Nephron progenitor cell (in vitro differentiated cells): ENCODE results near the gene ABTB2.

ENCODE experiments used
- DNase-seq: peaks from one replicate; pipeline ENCODE4 v3.0.0; 2021
- H3K27ac Mint-ChIP-seq: 2 replicates; pipeline ENCODE4 v1.8.0; 2021; ENCODE audit warnings: mild to moderate bottlenecking, moderate library complexity, mixed read lengths
- H3K27me3 Mint-ChIP-seq: 2 replicates; pipeline ENCODE4 v1.8.0; 2021; ENCODE audit warnings: mild to moderate bottlenecking, low read depth, mixed read lengths; ENCODE audit not compliant: poor library complexity
- H3K36me3 Mint-ChIP-seq: 2 replicates; pipeline ENCODE4 v1.8.0; 2021; ENCODE audit warnings: low read depth, mixed read lengths
- H3K4me1 Mint-ChIP-seq: 2 replicates; pipeline ENCODE4 v1.8.0; 2021; ENCODE audit warnings: mixed read lengths
- H3K4me3 Mint-ChIP-seq: 2 replicates; pipeline ENCODE4 v1.8.0; 2021; ENCODE audit warnings: mild to moderate bottlenecking, moderate library complexity, mixed read lengths
- H3K9me3 Mint-ChIP-seq: 2 replicates; pipeline ENCODE4 v1.8.0; 2021; ENCODE audit warnings: mild to moderate bottlenecking, moderate library complexity, mixed read lengths
- CTCF ChIP-seq: fragments of 200-600 bp; sonication (generic); IDR thresholded peaks from 2 replicates; pipeline ENCODE4 v1.5.0; 2021; ENCODE audit warnings: antibody characterized with exemption

Gene ABTB2

GRCh38 chr11:34277171-34277570, 80.6 kb downstream of the ABTB2 start:
- TF ChIP-seq CTCF, result no peak
- H3K27ac Mint-ChIP-seq, result no peak overlapping the region
- no peak for DNase-seq
- no peak overlapping the region for H3K4me3 Mint-ChIP-seq
- H3K9me3 Mint-ChIP-seq, result no peaks in the 10 kb centered on the region
- H3K4me1 Mint-ChIP-seq, result peaks cover 13% of the 10 kb centered on the region
- peaks cover 45% of the 10 kb centered on the region for H3K27me3 Mint-ChIP-seq
- no peaks in the 10 kb centered on the region for H3K36me3 Mint-ChIP-seq

- TF ChIP-seq CTCF, result no peak
- Mint-ChIP-seq H3K27me3 (peaks cover 39% of the 10 kb centered on the region), H3K4me1 (peaks cover 13% of the 10 kb centered on the region), H3K9me3 (no peaks in the 10 kb centered on the region), H3K27ac (no peak overlapping the region), H3K36me3 (no peaks in the 10 kb centered on the region), H3K4me3 (no peak overlapping the region)
- no peak for DNase-seq
Observed at GRCh38 chr11:34276352-34276864, 81.4 kb downstream of the ABTB2 start.

- Mint-ChIP-seq H3K4me3 (no peak overlapping the region), H3K27me3 (peaks cover 42% of the 10 kb centered on the region)
Observed at GRCh38 chr11:34275486-34275885, 82.3 kb downstream of the ABTB2 start.

GRCh38 chr11:34274712-34275398, 83.0 kb downstream of the ABTB2 start:
- H3K27ac Mint-ChIP-seq, result no peak overlapping the region
- TF ChIP-seq CTCF, result no peak
- no peak overlapping the region for H3K4me3 Mint-ChIP-seq
- H3K27me3 Mint-ChIP-seq, result peaks cover 47% of the 10 kb centered on the region
- DNase-seq, result no peak
- H3K9me3 Mint-ChIP-seq, result no peaks in the 10 kb centered on the region
- no peaks in the 10 kb centered on the region for H3K36me3 Mint-ChIP-seq
- peaks cover 11% of the 10 kb centered on the region for H3K4me1 Mint-ChIP-seq

More at GRCh38 chr11:34275486-34275885, 82.3 kb downstream of the ABTB2 start:
- no peak for DNase-seq
- Mint-ChIP-seq H3K27ac (no peak overlapping the region), H3K9me3 (no peaks in the 10 kb centered on the region), H3K4me1 (peaks cover 11% of the 10 kb centered on the region), H3K36me3 (no peaks in the 10 kb centered on the region)
- TF ChIP-seq CTCF, result no peak

- Mint-ChIP-seq H3K27me3 (peaks cover 40% of the 10 kb centered on the region), H3K4me3 (no peak overlapping the region), H3K27ac (no peak overlapping the region), H3K9me3 (no peaks in the 10 kb centered on the region), H3K4me1 (peaks cover 28% of the 10 kb centered on the region), H3K36me3 (no peaks in the 10 kb centered on the region)
- no peak for TF ChIP-seq CTCF
- no peak for DNase-seq
Observed at GRCh38 chr11:34273099-34273498, 84.7 kb downstream of the ABTB2 start.

GRCh38 chr11:34271727-34272126, 86.1 kb downstream of the ABTB2 start:
- no peak for DNase-seq
- Mint-ChIP-seq H3K4me3 (no peak overlapping the region), H3K27me3 (peaks cover 40% of the 10 kb centered on the region), H3K27ac (no peak overlapping the region), H3K36me3 (no peaks in the 10 kb centered on the region), H3K4me1 (peaks cover 42% of the 10 kb centered on the region), H3K9me3 (no peaks in the 10 kb centered on the region)
- TF ChIP-seq CTCF, result no peak
